MM.1S (cell line): ENCODE data around the gene TIE1.

Experiments
- CTCF ChIP-seq: fragments of 300-600 bp; sonication (generic); IDR thresholded peaks from 2 replicates; pipeline ENCODE4 v1.5.1; 2016; ENCODE audit warnings: antibody characterized with exemption, low read length, mixed read lengths
- EZH2 ChIP-seq: fragments of 300-600 bp; sonication (generic); optimal IDR thresholded peaks from 2 replicates; pipeline ENCODE3; 2017; ENCODE audit warnings: low read depth, mild to moderate bottlenecking, antibody characterized with exemption, low read length, mixed read lengths
- EZH2phosphoT487 ChIP-seq: fragments of 300-600 bp; sonication (generic); IDR thresholded peaks from 2 replicates; pipeline ENCODE4 v1.6.1; 2018; ENCODE audit warnings: antibody characterized with exemption, low read length

GRCh38 chr1:43302721-43303470 lies 2.1 kb downstream of the TIE1 start:
- TF ChIP-seq CTCF (no peak), EZH2phosphoT487 (no peak), EZH2 (no peak)
